Forelimb muscle (tissue), 1 donor: ENCODE results near the gene HERC4. TPM values are rescaled to one million over a fixed set of nuclear protein-coding genes. Genes with fewer than 3 reads are reported as not detected.
"Not testable (repeated sequence)": the region's sequence is repeated elsewhere in the genome, so short reads cannot be mapped to it uniquely, and the experiment has no call there.

ENCODE experiments used
- DNase-seq: peaks from one replicate; pipeline ENCODE4 v3.0.0-alpha.2; 2013; ENCODE audit warnings: low read depth
- polyA plus RNA-seq: library from polyadenylated mRNA; unstranded; fragments of 120-200 nt; gene quantifications from one replicate; pipeline ENCODE4 v1.2.1, GENCODE V29; 2013; ENCODE audit not compliant: insufficient read length

The HERC4 gene
- polyA plus RNA-seq, 1 donor: 32.1 TPM

GRCh38 chr10:68047554-68048327 lies 27.3 kb downstream of the HERC4 start:
- DNase-seq: no peak

- DNase-seq: no peak
Observed at GRCh38 chr10:68047122-68047521, 28.0 kb downstream of the HERC4 start.

GRCh38 chr10:68046642-68047041 lies 28.4 kb downstream of the HERC4 start:
- DNase-seq: no peak

- no peak for DNase-seq
Observed at GRCh38 chr10:68043030-68043429, 32.1 kb downstream of the HERC4 start.

GRCh38 chr10:68032113-68032512 lies 43.0 kb downstream of the HERC4 start:
- DNase-seq: no peak

GRCh38 chr10:68027429-68027828 lies 47.7 kb downstream of the HERC4 start:
- no peak for DNase-seq

GRCh38 chr10:68023292-68023691 lies 51.8 kb downstream of the HERC4 start:
- no peak for DNase-seq

GRCh38 chr10:68022324-68022723 lies 52.8 kb downstream of the HERC4 start:
- not testable (repeated sequence) for DNase-seq

GRCh38 chr10:68016519-68016918 lies 58.6 kb downstream of the HERC4 start:
- DNase-seq: not testable (repeated sequence)

- no peak for DNase-seq
Observed at GRCh38 chr10:68010426-68010940, 64.6 kb downstream of the HERC4 start.

GRCh38 chr10:68007356-68007755 lies 67.7 kb downstream of the HERC4 start:
- no peak for DNase-seq

- DNase-seq: no peak
Observed at GRCh38 chr10:68001539-68001938, 73.5 kb downstream of the HERC4 start.

GRCh38 chr10:68001000-68001399 lies 74.1 kb downstream of the HERC4 start:
- DNase-seq: no peak

- DNase-seq: no peak
Observed at GRCh38 chr10:67990093-67990492, 85.0 kb downstream of the HERC4 start.

GRCh38 chr10:67988606-67989005 lies 86.5 kb downstream of the HERC4 start:
- no peak for DNase-seq

GRCh38 chr10:67982603-67983002 lies 92.5 kb downstream of the HERC4 start:
- not testable (repeated sequence) for DNase-seq

- no peak for DNase-seq
Observed at GRCh38 chr10:67978749-67979148, 96.3 kb downstream of the HERC4 start.

- no peak for DNase-seq
Observed at GRCh38 chr10:67977251-67977650, 97.8 kb downstream of the HERC4 start.

GRCh38 chr10:67976292-67977245 lies 98.5 kb downstream of the HERC4 start:
- DNase-seq: no peak

GRCh38 chr10:67975871-67976270 lies 99.2 kb downstream of the HERC4 start:
- no peak for DNase-seq

GRCh38 chr10:67971311-67971710 lies 103.8 kb downstream of the HERC4 start:
- DNase-seq: no peak

- no peak for DNase-seq
Observed at GRCh38 chr10:67969875-67970274, 105.2 kb downstream of the HERC4 start.
